ENCODE results near the gene CARMIL1. TPM values are rescaled to one million over a fixed set of nuclear protein-coding genes. Genes with fewer than 3 reads are reported as not detected.
A peak's percentile ranks its signal among the peaks of the same experiment; 100 is the strongest.

CARMIL1 gene
- total RNA-seq, 1 experiment from 2014 or later: 0.43 TPM

GRCh38 chr6:25535632-25536225, 256.6 kb downstream of the CARMIL1 start:
- Histone ChIP-seq H3K36me3 (no peaks in the 10 kb centered on the region), H3K9me3 (replicated peaks) (no peaks in the 10 kb centered on the region)
- no peak for DNase-seq

GRCh38 chr6:25536781-25537180, 257.6 kb downstream of the CARMIL1 start:
- H3K9me3 ChIP-seq (replicated peaks): no peaks in the 10 kb centered on the region
- no peak for DNase-seq
- no peak overlapping the region for H3K27ac ChIP-seq
- no peak overlapping the region for H3K4me3 ChIP-seq
- no peaks in the 10 kb centered on the region for H3K27me3 ChIP-seq
- H3K36me3 ChIP-seq: no peaks in the 10 kb centered on the region
- H3K4me1 ChIP-seq: no peaks in the 10 kb centered on the region

More at GRCh38 chr6:25535632-25536225, 256.6 kb downstream of the CARMIL1 start:
- Histone ChIP-seq H3K27me3 (no peaks in the 10 kb centered on the region), H3K4me3 (no peak overlapping the region), H3K4me1 (no peaks in the 10 kb centered on the region), H3K27ac (no peak overlapping the region)

GRCh38 chr6:25537349-25538018, 258.3 kb downstream of the CARMIL1 start:
- H3K4me1 ChIP-seq: no peaks in the 10 kb centered on the region
- no peaks in the 10 kb centered on the region for H3K36me3 ChIP-seq
- no peak overlapping the region for H3K4me3 ChIP-seq
- DNase-seq: no peak
- no peak overlapping the region for H3K27ac ChIP-seq
- no peaks in the 10 kb centered on the region for H3K27me3 ChIP-seq
- H3K9me3 ChIP-seq (replicated peaks): no peaks in the 10 kb centered on the region

- H3K4me1 ChIP-seq: no peaks in the 10 kb centered on the region
- H3K36me3 ChIP-seq: no peaks in the 10 kb centered on the region
- no peak for DNase-seq
- H3K27me3 ChIP-seq: no peaks in the 10 kb centered on the region
- H3K4me3 ChIP-seq: no peak overlapping the region
- no peaks in the 10 kb centered on the region for H3K9me3 ChIP-seq (replicated peaks)
- H3K27ac ChIP-seq: no peak overlapping the region
Observed at GRCh38 chr6:25541228-25541627, 262.1 kb downstream of the CARMIL1 start.

GRCh38 chr6:25542984-25543910, 264.1 kb downstream of the CARMIL1 start:
- no peak overlapping the region for H3K27ac ChIP-seq
- no peak for DNase-seq
- no peaks in the 10 kb centered on the region for H3K9me3 ChIP-seq (replicated peaks)
- no peaks in the 10 kb centered on the region for H3K27me3 ChIP-seq
- no peaks in the 10 kb centered on the region for H3K36me3 ChIP-seq
- no peak overlapping the region for H3K4me3 ChIP-seq
- H3K4me1 ChIP-seq: no peaks in the 10 kb centered on the region

- H3K4me3 ChIP-seq: no peak overlapping the region
- H3K4me1 ChIP-seq: no peaks in the 10 kb centered on the region
- no peak for DNase-seq
- no peaks in the 10 kb centered on the region for H3K36me3 ChIP-seq
- no peaks in the 10 kb centered on the region for H3K27me3 ChIP-seq
- H3K9me3 ChIP-seq (replicated peaks): no peaks in the 10 kb centered on the region
- no peak overlapping the region for H3K27ac ChIP-seq
Observed at GRCh38 chr6:25544833-25545232, 265.7 kb downstream of the CARMIL1 start.

GRCh38 chr6:25547797-25548196, 268.6 kb downstream of the CARMIL1 start:
- no peak overlapping the region for H3K27ac ChIP-seq
- no peaks in the 10 kb centered on the region for H3K27me3 ChIP-seq
- H3K4me3 ChIP-seq: no peak overlapping the region
- no peaks in the 10 kb centered on the region for H3K4me1 ChIP-seq
- no peak for DNase-seq
- H3K36me3 ChIP-seq: no peaks in the 10 kb centered on the region
- no peaks in the 10 kb centered on the region for H3K9me3 ChIP-seq (replicated peaks)

GRCh38 chr6:25548451-25548850, 269.3 kb downstream of the CARMIL1 start:
- H3K36me3 ChIP-seq: no peaks in the 10 kb centered on the region
- H3K27ac ChIP-seq: no peak overlapping the region
- DNase-seq: no peak
- H3K9me3 ChIP-seq (replicated peaks): no peaks in the 10 kb centered on the region
- H3K4me1 ChIP-seq: no peaks in the 10 kb centered on the region
- no peaks in the 10 kb centered on the region for H3K27me3 ChIP-seq
- H3K4me3 ChIP-seq: no peak overlapping the region

GRCh38 chr6:25550631-25551030, 271.5 kb downstream of the CARMIL1 start:
- DNase-seq: no peak
- H3K4me3 ChIP-seq: no peak overlapping the region
- no peak overlapping the region for H3K27ac ChIP-seq
- no peaks in the 10 kb centered on the region for H3K27me3 ChIP-seq
- H3K36me3 ChIP-seq: no peaks in the 10 kb centered on the region
- H3K9me3 ChIP-seq (replicated peaks): no peaks in the 10 kb centered on the region
- no peaks in the 10 kb centered on the region for H3K4me1 ChIP-seq

- Histone ChIP-seq H3K27ac (no peak overlapping the region), H3K27me3 (no peaks in the 10 kb centered on the region), H3K9me3 (replicated peaks) (no peaks in the 10 kb centered on the region), H3K4me3 (no peak overlapping the region), H3K36me3 (no peaks in the 10 kb centered on the region), H3K4me1 (no peaks in the 10 kb centered on the region)
- no peak for DNase-seq
Observed at GRCh38 chr6:25553502-25553901, 274.3 kb downstream of the CARMIL1 start.

- H3K4me3 ChIP-seq: no peak overlapping the region
- no peaks in the 10 kb centered on the region for H3K9me3 ChIP-seq (replicated peaks)
- no peak overlapping the region for H3K27ac ChIP-seq
- H3K4me1 ChIP-seq: no peaks in the 10 kb centered on the region
- H3K36me3 ChIP-seq: no peaks in the 10 kb centered on the region
- H3K27me3 ChIP-seq: no peaks in the 10 kb centered on the region
- no peak for DNase-seq
Observed at GRCh38 chr6:25555188-25555587, 276.0 kb downstream of the CARMIL1 start.

- Histone ChIP-seq H3K9me3 (replicated peaks) (no peaks in the 10 kb centered on the region), H3K36me3 (no peaks in the 10 kb centered on the region)
- DNase-seq: peak; percentile 55 to 76
Observed at GRCh38 chr6:25556516-25556915, 277.3 kb downstream of the CARMIL1 start.

GRCh38 chr6:25558155-25558817, 279.1 kb downstream of the CARMIL1 start:
- H3K27me3 ChIP-seq: no peaks in the 10 kb centered on the region
- H3K4me1 ChIP-seq: no peaks in the 10 kb centered on the region
- H3K4me3 ChIP-seq: no peak overlapping the region
- no peaks in the 10 kb centered on the region for H3K9me3 ChIP-seq (replicated peaks)
- no peak for DNase-seq
- H3K27ac ChIP-seq: no peak overlapping the region
- H3K36me3 ChIP-seq: no peaks in the 10 kb centered on the region

More at GRCh38 chr6:25556516-25556915, 277.3 kb downstream of the CARMIL1 start:
- no peak overlapping the region for H3K27ac ChIP-seq
- H3K4me3 ChIP-seq: no peak overlapping the region
- H3K27me3 ChIP-seq: no peaks in the 10 kb centered on the region
- H3K4me1 ChIP-seq: no peaks in the 10 kb centered on the region

GRCh38 chr6:25560865-25561264, 281.7 kb downstream of the CARMIL1 start:
- Histone ChIP-seq H3K9me3 (replicated peaks) (no peaks in the 10 kb centered on the region), H3K27ac (no peak overlapping the region), H3K27me3 (no peaks in the 10 kb centered on the region)

GRCh38 chr6:25564943-25565342, 285.8 kb downstream of the CARMIL1 start:
- Histone ChIP-seq H3K27ac (no peak overlapping the region), H3K36me3 (no peaks in the 10 kb centered on the region), H3K4me1 (no peaks in the 10 kb centered on the region), H3K9me3 (replicated peaks) (no peaks in the 10 kb centered on the region), H3K4me3 (no peak overlapping the region), H3K27me3 (no peaks in the 10 kb centered on the region)
- DNase-seq: no peak

More at GRCh38 chr6:25560865-25561264, 281.7 kb downstream of the CARMIL1 start:
- H3K4me3 ChIP-seq: no peak overlapping the region
- H3K4me1 ChIP-seq: no peaks in the 10 kb centered on the region
- no peak for DNase-seq
- no peaks in the 10 kb centered on the region for H3K36me3 ChIP-seq
